HepG2 (cell line): ENCODE measurements around the gene MRM2. TPM values are rescaled to one million over a fixed set of nuclear protein-coding genes. Genes with fewer than 3 reads are reported as not detected.

Source experiments
- ATAC-seq: fragments of 200-7000 bp; cut with Tn5 transposase; 3 replicates; pipeline ENCODE4 v1.9.1; 2020; ENCODE audit warnings: mild to moderate bottlenecking, moderate library complexity
- BruUV-seq: library from RNA; stranded (reverse); fragments of 400-500 nt; replicated peaks from 2 replicates; lab custom pipeline; 2021; lab: Mats Ljungman, UMichigan
- CTCF ChIA-PET: fragments of 300-600 bp; formaldehyde crosslinking; extraction: SDS; loops from one replicate; lab custom pipeline; 2021; ENCODE audit warnings: low total read pairs, inconsistent platforms, low intra/inter-chr PET ratio; lab: Yijun Ruan, JAX
- POLR2A ChIA-PET: fragments of 350-600 bp; sonication (Branson Sonifier 250); formaldehyde crosslinking; loops from one replicate; lab custom pipeline; 2020; ENCODE audit warnings: antibody characterized with exemption, inconsistent platforms; lab: Yijun Ruan, JAX
- DNase-seq: peaks from one replicate; pipeline ENCODE4 v3.0.0-alpha.2; 2015; ENCODE audit warnings: low spot score
- FAIRE-seq: peaks from 3 replicates; lab custom pipeline; 2011; peaks lifted over from hg19 to GRCh38; lab: Jason Lieb, UNC
- H2AFZ ChIP-seq: one replicate; pipeline ENCODE4 v1.6.1; 2011; ENCODE audit warnings: low read length, inconsistent platforms
- H3K27ac ChIP-seq: fragments of 300-600 bp; 3 replicates; pipeline ENCODE4 v1.8.0; 2011; ENCODE audit warnings: mixed run types, mild to moderate bottlenecking, mixed read lengths, low read length, inconsistent platforms; ENCODE audit not compliant: insufficient read depth; ENCODE audit errors: extremely low read length
- H3K27me3 ChIP-seq, 2 experiments: fragments of 200-600 bp in 1 of 2; 2 replicates in 1 of 2; 3 replicates in 1 of 2; pipeline versions ENCODE4 v1.6.0 to v1.8.0; 2011; ENCODE audit warnings: low read length in 2 of 2, mild to moderate bottlenecking in 2 of 2, moderate library complexity in 2 of 2, inconsistent platforms in 1 of 2; ENCODE audit not compliant: insufficient read depth in 2 of 2, control insufficient read depth in 1 of 2
- H3K36me3 ChIP-seq, 2 experiments: fragments of 200-600 bp in 1 of 2; replicated peaks in 1 of 2; 2 replicates in 1 of 2; 3 replicates in 1 of 2; pipeline versions ENCODE4 v1.5.1 to v1.8.0; 2011; ENCODE audit warnings: low read length in 2 of 2, inconsistent platforms in 1 of 2; ENCODE audit not compliant: insufficient read depth in 2 of 2, control insufficient read depth in 1 of 2
- H3K4me1 ChIP-seq: 2 replicates; pipeline ENCODE4 v1.5.1; 2012; ENCODE audit warnings: low read length, inconsistent platforms; ENCODE audit not compliant: insufficient read depth
- H3K4me2 ChIP-seq: 2 replicates; pipeline ENCODE4 v1.6.0; 2011; ENCODE audit warnings: low read depth, low read length, inconsistent platforms
- H3K4me3 ChIP-seq, 3 experiments: fragments of 200-600 bp in 1 of 3; sonication (generic), shearing (Covaris generic) in 1 of 3; replicated peaks in 1 of 3; 2 replicates each; pipeline ENCODE4 v1.5.1; 2011 to 2016; ENCODE audit warnings: low read length in 3 of 3, inconsistent platforms in 2 of 3, low read depth in 2 of 3, mild to moderate bottlenecking in 2 of 3, control low read depth in 1 of 3, mixed read lengths in 1 of 3; ENCODE audit not compliant: insufficient read depth in 1 of 3
- H3K79me2 ChIP-seq: one replicate; pipeline ENCODE4 v1.6.1; 2011; ENCODE audit warnings: low read length, inconsistent platforms; ENCODE audit not compliant: insufficient read depth
- H3K9ac ChIP-seq: 2 replicates; pipeline ENCODE4 v1.6.0; 2011; ENCODE audit warnings: mild to moderate bottlenecking, low read depth, low read length, inconsistent platforms; ENCODE audit not compliant: insufficient read depth
- H3K9me3 ChIP-seq: 2 replicates; pipeline ENCODE4 v1.5.1; 2012; ENCODE audit warnings: mild to moderate bottlenecking, low read length
- H4K20me1 ChIP-seq: 2 replicates; pipeline ENCODE4 v1.6.0; 2011; ENCODE audit warnings: inconsistent platforms, mild to moderate bottlenecking, low read length, moderate library complexity; ENCODE audit not compliant: insufficient read depth
- CHCHD3 ChIP-seq: sonication (generic); formaldehyde crosslinking; IDR thresholded peaks from 2 replicates; pipeline ENCODE4 v1.8.0; 2022; ENCODE audit warnings: mild to moderate bottlenecking, missing genetic modification reagents, moderate library complexity
- ETV5 ChIP-seq: IDR thresholded peaks from 2 replicates; pipeline ENCODE4 v1.6.1; 2018; ENCODE audit warnings: missing biosample characterization, missing genetic modification reagents, inconsistent platforms, borderline replicate concordance
- NCOA1 ChIP-seq: sonication (generic); formaldehyde crosslinking; IDR thresholded peaks from 2 replicates; pipeline ENCODE4 v1.9.0; 2021; ENCODE audit warnings: missing genetic modification reagents
- RBM22 ChIP-seq: fragments of 200-400 bp; formaldehyde crosslinking; optimal IDR thresholded peaks from 2 replicates; pipeline ENCODE3; 2017; ENCODE audit warnings: mild to moderate bottlenecking, low read length, moderate library complexity
- TCF7 ChIP-seq: sonication (generic); IDR thresholded peaks from 2 replicates; pipeline ENCODE4 v1.6.1; 2016; ENCODE audit warnings: antibody characterized with exemption, low read depth
- ZFAT ChIP-seq: sonication (generic); formaldehyde crosslinking; conservative IDR thresholded peaks from 2 replicates; pipeline ENCODE4 v1.8.1; 2023; ENCODE audit warnings: missing genetic modification reagents, inconsistent platforms
- ZNF510 ChIP-seq: sonication (generic); formaldehyde crosslinking; IDR thresholded peaks from 2 replicates; pipeline ENCODE4 v1.4.0; 2020; ENCODE audit warnings: low read depth, mild to moderate bottlenecking, missing genetic modification reagents
- WGBS: methylation state at CpG from one replicate; pipeline ENCODE4 v1.1.6; 2017; ENCODE audit warnings: low lambda C conversion rate; 5-methylcytosine and 5-hydroxymethylcytosine counted together
- in situ Hi-C: cut with HindIII; loops from 2 replicates; pipeline ENCODE4 v1.10.0; 2017; ENCODE audit warnings: low pct_unique_long_range_greater_than_20kb; ENCODE audit not compliant: extremely low pct_ligation_motif_present
- intact Hi-C: fragments of 100-400 bp; cut with micrococcal nuclease; formaldehyde crosslinking; loops from one replicate; pipeline ENCODE4 v1.10.0; 2022; ENCODE audit not compliant: unreplicated experiment
- polyA plus RNA-seq, 8 experiments: library from polyadenylated mRNA; depleted of rRNA in 3 of 8; stranded (reverse) in 7 of 8; unstranded in 1 of 8; fragments of >200 nt; fragmentation: Illumina TruSeq in 4 of 8; extraction: Trizol in 4 of 8; gene quantifications; 2 replicates each; pipeline versions ENCODE4 v1.2.1 to v1.2.3, GENCODE V29; 2011 to 2016; ENCODE audit warnings: low read depth in 4 of 8, missing spikeins in 1 of 8, mixed read lengths in 1 of 8; ENCODE audit not compliant: insufficient read depth in 1 of 8
- total RNA-seq, 5 experiments: library from RNA; depleted of rRNA; stranded (reverse); fragments of >200 nt; fragmentation: Illumina TruSeq; extraction: Trizol; gene quantifications; 2 replicates each; pipeline ENCODE4 v1.2.3, GENCODE V29; 2016; ENCODE audit warnings: low read depth in 1 of 5
- TF ChIP-seq, protein P1 (sequence below): IDR thresholded peaks from 2 replicates; pipeline ENCODE4 v1.6.1; 2016; ENCODE audit warnings: missing compliant biosample characterization, missing genetic modification reagents, borderline replicate concordance
- TF ChIP-seq, protein P2 (sequence below): sonication (generic); formaldehyde crosslinking; IDR thresholded peaks from 2 replicates; pipeline ENCODE4 v1.8.1; 2023; ENCODE audit warnings: mild to moderate bottlenecking, missing genetic modification reagents

MRM2 gene
- total and polyA plus RNA-seq, 2 of the 13 experiments (the other 11 are each of a cell fraction or from before 2014, with no cell fraction given): 13.2 to 34.2 TPM

DNA sequence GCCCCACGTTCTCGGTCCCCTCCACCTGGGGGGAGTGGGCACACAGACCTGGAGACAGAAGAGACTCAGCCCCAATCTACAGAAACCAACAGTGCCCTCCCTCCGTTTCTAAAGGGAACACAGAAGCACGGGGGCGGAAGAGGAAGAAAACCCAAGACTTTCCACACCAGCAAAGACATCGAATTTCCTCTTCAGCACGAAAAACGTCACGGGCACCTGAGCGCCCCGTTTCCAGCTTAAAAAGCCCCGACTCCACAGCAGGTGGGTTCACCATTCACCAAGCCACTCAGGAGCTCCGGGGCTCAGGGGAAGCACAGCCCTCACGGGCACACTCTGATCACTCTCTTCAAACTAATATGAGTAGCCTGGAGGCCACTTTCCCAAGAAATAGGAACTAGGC, 19.6 kb upstream of the MRM2 start:
- 93% methylated on average over 12 of the region's 14 CpGs for WGBS
- Histone ChIP-seq H3K4me1 (0 out of 2 replicates have a peak, but pooled peaks cover 5% of the 10 kb centered on the region), H3K4me2 (no peak overlapping the region), H3K4me3 (no peak overlapping the region), H3K27me3 (no peaks in the 10 kb centered on the region), H2AFZ (no peak overlapping the region)
- intact Hi-C loops: no loop called here
- POLR2A ChIA-PET: no interaction called here
- TF ChIP-seq, protein P1, sequence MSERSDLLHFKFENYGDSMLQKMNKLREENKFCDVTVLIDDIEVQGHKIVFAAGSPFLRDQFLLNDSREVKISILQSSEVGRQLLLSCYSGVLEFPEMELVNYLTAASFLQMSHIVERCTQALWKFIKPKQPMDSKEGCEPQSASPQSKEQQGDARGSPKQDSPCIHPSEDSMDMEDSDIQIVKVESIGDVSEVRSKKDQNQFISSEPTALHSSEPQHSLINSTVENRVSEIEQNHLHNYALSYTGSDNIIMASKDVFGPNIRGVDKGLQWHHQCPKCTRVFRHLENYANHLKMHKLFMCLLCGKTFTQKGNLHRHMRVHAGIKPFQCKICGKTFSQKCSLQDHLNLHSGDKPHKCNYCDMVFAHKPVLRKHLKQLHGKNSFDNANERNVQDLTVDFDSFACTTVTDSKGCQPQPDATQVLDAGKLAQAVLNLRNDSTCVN (CRISPR knock-in tag): no peak
- TF ChIP-seq RBM22 (no peak), ZNF510 (CRISPR knock-in tag) (no peak), TCF7 (no peak), CHCHD3 (CRISPR knock-in tag) (no peak), NCOA1 (CRISPR knock-in tag) (no peak), ZFAT (no peak), ETV5 (CRISPR knock-in tag) (no peak)
- TF ChIP-seq, protein P2, sequence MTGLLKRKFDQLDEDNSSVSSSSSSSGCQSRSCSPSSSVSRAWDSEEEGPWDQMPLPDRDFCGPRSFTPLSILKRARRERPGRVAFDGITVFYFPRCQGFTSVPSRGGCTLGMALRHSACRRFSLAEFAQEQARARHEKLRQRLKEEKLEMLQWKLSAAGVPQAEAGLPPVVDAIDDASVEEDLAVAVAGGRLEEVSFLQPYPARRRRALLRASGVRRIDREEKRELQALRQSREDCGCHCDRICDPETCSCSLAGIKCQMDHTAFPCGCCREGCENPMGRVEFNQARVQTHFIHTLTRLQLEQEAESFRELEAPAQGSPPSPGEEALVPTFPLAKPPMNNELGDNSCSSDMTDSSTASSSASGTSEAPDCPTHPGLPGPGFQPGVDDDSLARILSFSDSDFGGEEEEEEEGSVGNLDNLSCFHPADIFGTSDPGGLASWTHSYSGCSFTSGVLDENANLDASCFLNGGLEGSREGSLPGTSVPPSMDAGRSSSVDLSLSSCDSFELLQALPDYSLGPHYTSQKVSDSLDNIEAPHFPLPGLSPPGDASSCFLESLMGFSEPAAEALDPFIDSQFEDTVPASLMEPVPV (CRISPR knock-in tag): no peak
- TF ChIP-seq, all 625 proteins: peak for 0
- BruUV-seq: no TSS peak
- no peaks in the 10 kb centered on the region for H4K20me1 ChIP-seq
- FAIRE-seq: no peak
- in situ Hi-C loops: no loop called here
- peaks cover 2 to 23% of the 10 kb centered on the region in 2 experiments; a peak in 2 of 5 replicates for H3K36me3 ChIP-seq
- DNase-seq: no peak
- CTCF ChIA-PET: no interaction called here
- H3K27ac ChIP-seq: no peak overlapping the region
- H3K9me3 ChIP-seq: no peaks in the 10 kb centered on the region
- ATAC-seq: no peak
- no peaks in the 10 kb centered on the region for H3K79me2 ChIP-seq
- H3K9ac ChIP-seq: no peak overlapping the region
